Lower leg skin (tissue), 4 donors: Measurements from ENCODE around the gene BANF2. TPM values are rescaled to one million over a fixed set of nuclear protein-coding genes. Genes with fewer than 3 reads are reported as not detected.

ENCODE experiments used
- DNase-seq, 2 donors: peaks; one replicate each; pipeline ENCODE4 v3.0.0-alpha.2; 2019; ENCODE audit warnings: low spot score in 2 of 2
- H3K4me3 ChIP-seq: fragments of 200-600 bp; sonication (generic); 2 replicates; pipeline ENCODE4 v1.5.1; 2017; ENCODE audit warnings: mild to moderate bottlenecking, low read depth; ENCODE audit not compliant: poor library complexity, severe bottlenecking
- POLR2A ChIP-seq, 2 donors: fragments of 450-650 bp; IDR thresholded peaks; one replicate each; pipeline ENCODE4 v1.6.1; 2016 to 2017; ENCODE audit warnings: antibody characterized with exemption in 2 of 2, mild to moderate bottlenecking in 1 of 2, moderate library complexity in 1 of 2
- WGBS, 2 donors: methylation state at CpG; one replicate each; pipeline ENCODE4 v1.1.5; 2018; 5-methylcytosine and 5-hydroxymethylcytosine counted together
- intact Hi-C: fragments of 100-400 bp; cut with DNase I; formaldehyde crosslinking; loops from one replicate; pipeline ENCODE4 v1.15.0; 2023; ENCODE audit warnings: low total_unique reads
- total RNA-seq, 4 donors: library from RNA; depleted of rRNA; stranded (reverse); fragments of >200 nt; gene quantifications; one replicate each; pipeline ENCODE4 v1.1.0, GENCODE V29; 2016
- TF ChIP-seq, protein P1 (sequence below), 3 donors: fragments of 450-650 bp; IDR thresholded peaks; one replicate each; pipeline ENCODE4 v1.5.1; 2016; ENCODE audit warnings: antibody characterized with exemption in 3 of 3, mild to moderate bottlenecking in 3 of 3, moderate library complexity in 2 of 3

Gene BANF2
- total RNA-seq, 4 donors from 2014 or later, result not detected

- WGBS, 2 donors, result 79 to 84% methylated on average over 6 of the region's 6 CpGs
- no peak for DNase-seq
- TF ChIP-seq, protein P1, sequence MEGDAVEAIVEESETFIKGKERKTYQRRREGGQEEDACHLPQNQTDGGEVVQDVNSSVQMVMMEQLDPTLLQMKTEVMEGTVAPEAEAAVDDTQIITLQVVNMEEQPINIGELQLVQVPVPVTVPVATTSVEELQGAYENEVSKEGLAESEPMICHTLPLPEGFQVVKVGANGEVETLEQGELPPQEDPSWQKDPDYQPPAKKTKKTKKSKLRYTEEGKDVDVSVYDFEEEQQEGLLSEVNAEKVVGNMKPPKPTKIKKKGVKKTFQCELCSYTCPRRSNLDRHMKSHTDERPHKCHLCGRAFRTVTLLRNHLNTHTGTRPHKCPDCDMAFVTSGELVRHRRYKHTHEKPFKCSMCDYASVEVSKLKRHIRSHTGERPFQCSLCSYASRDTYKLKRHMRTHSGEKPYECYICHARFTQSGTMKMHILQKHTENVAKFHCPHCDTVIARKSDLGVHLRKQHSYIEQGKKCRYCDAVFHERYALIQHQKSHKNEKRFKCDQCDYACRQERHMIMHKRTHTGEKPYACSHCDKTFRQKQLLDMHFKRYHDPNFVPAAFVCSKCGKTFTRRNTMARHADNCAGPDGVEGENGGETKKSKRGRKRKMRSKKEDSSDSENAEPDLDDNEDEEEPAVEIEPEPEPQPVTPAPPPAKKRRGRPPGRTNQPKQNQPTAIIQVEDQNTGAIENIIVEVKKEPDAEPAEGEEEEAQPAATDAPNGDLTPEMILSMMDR (IDR thresholded peaks at IDR 0.05), result no peak
- TF ChIP-seq POLR2A (IDR thresholded peaks at IDR 0.05), result no peak
- intact Hi-C loops, result no loop called here
- H3K4me3 ChIP-seq, result no peak overlapping the region
Measured at GRCh38 chr20:17756529-17756928, 56.8 kb downstream of the BANF2 start.

- TF ChIP-seq, protein P1 (IDR thresholded peaks at IDR 0.05), result no peak
- TF ChIP-seq POLR2A (IDR thresholded peaks at IDR 0.05), result no peak
- intact Hi-C loops, result no loop called here
- no peak overlapping the region for H3K4me3 ChIP-seq
- DNase-seq, result no peak
- 98 to 100% methylated on average over 2 of the region's 2 CpGs for WGBS, 2 donors
Measured at GRCh38 chr20:17757496-17757895, 57.7 kb downstream of the BANF2 start.

DNA sequence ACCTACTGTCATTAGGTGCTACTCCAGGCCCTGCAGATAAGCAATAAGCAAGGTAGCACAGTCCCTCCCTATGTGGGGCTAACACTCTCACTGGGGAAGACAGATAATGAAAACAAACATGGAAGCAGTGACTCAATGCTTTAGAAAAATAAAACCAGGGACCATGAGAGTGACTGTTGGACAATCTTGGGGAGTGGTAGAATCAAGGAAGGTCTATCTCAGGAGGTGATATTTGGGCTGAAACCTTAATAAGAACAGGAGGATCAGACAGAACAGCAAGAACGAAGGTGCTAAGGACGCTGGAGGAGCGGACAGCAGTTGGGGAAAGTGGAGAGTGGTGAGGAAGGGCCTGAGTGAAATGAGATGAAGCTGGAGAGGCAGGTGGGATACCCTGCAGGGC is 58.2 kb downstream of the BANF2 start:
- no peak for DNase-seq
- TF ChIP-seq, protein P1 (IDR thresholded peaks at IDR 0.05), result no peak
- no peak for TF ChIP-seq POLR2A (IDR thresholded peaks at IDR 0.05)
- H3K4me3 ChIP-seq, result no peak overlapping the region
- intact Hi-C loops, result no loop called here
- WGBS, 2 donors, result 95 to 96% methylated on average over 3 of the region's 3 CpGs

GRCh38 chr20:17758512-17758911 is 58.7 kb downstream of the BANF2 start:
- WGBS, 2 donors, result 95% methylated on average over 1 of the region's 1 CpG
- TF ChIP-seq POLR2A (IDR thresholded peaks at IDR 0.05), result no peak
- TF ChIP-seq, protein P1 (IDR thresholded peaks at IDR 0.05), result no peak
- intact Hi-C loops, result no loop called here
- H3K4me3 ChIP-seq, result no peak overlapping the region
- DNase-seq, result no peak

GRCh38 chr20:17759449-17759848 is 59.7 kb downstream of the BANF2 start:
- intact Hi-C loops, result no loop called here
- no peak overlapping the region for H3K4me3 ChIP-seq
- peak in 1 of 2 donors; percentile 30 for DNase-seq
- 61 to 72% methylated on average over 1 of the region's 1 CpG for WGBS, 2 donors
- TF ChIP-seq POLR2A (IDR thresholded peaks at IDR 0.05), result no peak
- TF ChIP-seq, protein P1 (IDR thresholded peaks at IDR 0.05), result no peak

- no peak for TF ChIP-seq POLR2A (IDR thresholded peaks at IDR 0.05)
- TF ChIP-seq, protein P1 (IDR thresholded peaks at IDR 0.05), result no peak
- WGBS, 2 donors, result 83 to 90% methylated on average over 3 of the region's 3 CpGs
- no peak overlapping the region for H3K4me3 ChIP-seq
- intact Hi-C loops, result no loop called here
- DNase-seq, result no peak
Measured at GRCh38 chr20:17761604-17762003, 61.8 kb downstream of the BANF2 start.
